ENCODE measurements around the gene HDGFL1.

DNA sequence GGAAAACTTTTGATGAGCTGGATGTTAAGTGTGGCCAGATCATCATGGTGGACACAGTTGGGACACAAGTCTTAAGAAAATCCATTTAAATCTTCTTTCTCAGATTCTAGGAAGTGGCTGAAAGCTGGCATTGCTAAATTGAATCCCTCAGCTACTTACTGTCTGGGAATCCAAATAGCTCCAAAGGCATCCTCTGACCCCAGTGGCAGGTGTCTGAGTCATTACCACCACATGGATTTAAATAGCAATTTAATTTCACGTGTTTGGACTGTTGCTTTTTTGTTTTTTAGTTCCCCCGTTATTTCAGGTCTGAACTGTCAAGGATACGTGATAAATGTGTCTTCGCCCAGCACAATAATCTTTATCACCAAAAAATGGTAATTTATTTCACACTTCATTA is 33.2 kb upstream of the HDGFL1 start:
- TF ChIP-seq, protein P1, sequence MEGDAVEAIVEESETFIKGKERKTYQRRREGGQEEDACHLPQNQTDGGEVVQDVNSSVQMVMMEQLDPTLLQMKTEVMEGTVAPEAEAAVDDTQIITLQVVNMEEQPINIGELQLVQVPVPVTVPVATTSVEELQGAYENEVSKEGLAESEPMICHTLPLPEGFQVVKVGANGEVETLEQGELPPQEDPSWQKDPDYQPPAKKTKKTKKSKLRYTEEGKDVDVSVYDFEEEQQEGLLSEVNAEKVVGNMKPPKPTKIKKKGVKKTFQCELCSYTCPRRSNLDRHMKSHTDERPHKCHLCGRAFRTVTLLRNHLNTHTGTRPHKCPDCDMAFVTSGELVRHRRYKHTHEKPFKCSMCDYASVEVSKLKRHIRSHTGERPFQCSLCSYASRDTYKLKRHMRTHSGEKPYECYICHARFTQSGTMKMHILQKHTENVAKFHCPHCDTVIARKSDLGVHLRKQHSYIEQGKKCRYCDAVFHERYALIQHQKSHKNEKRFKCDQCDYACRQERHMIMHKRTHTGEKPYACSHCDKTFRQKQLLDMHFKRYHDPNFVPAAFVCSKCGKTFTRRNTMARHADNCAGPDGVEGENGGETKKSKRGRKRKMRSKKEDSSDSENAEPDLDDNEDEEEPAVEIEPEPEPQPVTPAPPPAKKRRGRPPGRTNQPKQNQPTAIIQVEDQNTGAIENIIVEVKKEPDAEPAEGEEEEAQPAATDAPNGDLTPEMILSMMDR (conservative IDR thresholded peaks at IDR 0.05 in 1 of 2, IDR thresholded peaks at IDR 0.05 in 1 of 2; ENCODE audit: low read depth in 1 of 2, low read length in 2 of 2), result no peak
- TF ChIP-seq EZH2 (IDR thresholded peaks at IDR 0.05; ENCODE audit: low read length, missing control alignments), result no peak

Data from fibroblast of lung (primary cell).